Mucosa of descending colon (tissue), 3 donors: ENCODE data around the gene NR1I2. TPM values are rescaled to one million over a fixed set of nuclear protein-coding genes. Genes with fewer than 3 reads are reported as not detected.

Experiments used
- ATAC-seq: fragments of 200-7000 bp; cut with Tn5 transposase; one replicate; pipeline ENCODE4 v1.9.1; 2020; ENCODE audit warnings: mild to moderate bottlenecking, moderate library complexity
- DNase-seq, 3 donors: peaks; one replicate each; pipeline ENCODE4 v3.0.0-alpha.2; 2020
- H3K36me3 ChIP-seq: fragments of 200-600 bp; one replicate; pipeline ENCODE4 v1.8.0; 2021; ENCODE audit warnings: low read depth, mild to moderate bottlenecking
- H3K4me1 ChIP-seq: fragments of 200-600 bp; one replicate; pipeline ENCODE4 v1.8.0; 2021; ENCODE audit warnings: low read depth, mild to moderate bottlenecking
- H3K4me3 ChIP-seq: fragments of 200-600 bp; one replicate; pipeline ENCODE4 v1.8.0; 2021; ENCODE audit warnings: mild to moderate bottlenecking
- H3K9me3 ChIP-seq: fragments of 200-600 bp; one replicate; pipeline ENCODE4 v1.8.0; 2021; ENCODE audit warnings: mild to moderate bottlenecking
- CTCF ChIP-seq: fragments of 200-600 bp; IDR thresholded peaks from one replicate; pipeline ENCODE4 v1.8.0; 2022; ENCODE audit warnings: antibody characterized with exemption, mild to moderate bottlenecking
- intact Hi-C, 2 donors: fragments of 100-400 bp; cut with DNase I in 1 of 2; cut with micrococcal nuclease in 1 of 2; formaldehyde crosslinking; loops; one replicate each; pipeline versions ENCODE4 v1.11.0 to v1.11.1; 2022; cut with DNase I, micrococcal nuclease
- total RNA-seq, 3 donors: library from RNA; stranded (reverse); fragmentation: NEBNext Ultra II Directional in 2 of 3; extraction: Animal tissue kit (Norgen Biotek cat#: 25700) in 2 of 3; gene quantifications; one replicate each; pipeline versions ENCODE4 v1.2.1 to v1.2.4, GENCODE V29; 2021 to 2023
- donor health status: DM: no; HTN: no; CAD: no; lungs with moderate emphysema.
- donor health status: DM: no; HTN: no; CAD: no.
- donor health status: DM: no; HTN: yes; CAD: no.

The NR1I2 gene
- total RNA-seq, 3 donors from 2014 or later: 62.9 to 141 (median 79.1) TPM

GRCh38 chr3:119745942-119746341 is 36.0 kb upstream of the NR1I2 start:
- intact Hi-C loops: no loop called here
- no peaks in the 10 kb centered on the region for H3K9me3 ChIP-seq

GRCh38 chr3:119746423-119746822 is 35.5 kb upstream of the NR1I2 start:
- no peaks in the 10 kb centered on the region for H3K36me3 ChIP-seq

More at GRCh38 chr3:119745942-119746341, 36.0 kb upstream of the NR1I2 start:
- H3K4me3 ChIP-seq: no peak overlapping the region
- TF ChIP-seq CTCF: no peak
- DNase-seq: no peak
- ATAC-seq: no peak
- no peaks in the 10 kb centered on the region for H3K4me1 ChIP-seq
- H3K36me3 ChIP-seq: no peaks in the 10 kb centered on the region

GRCh38 chr3:119747357-119747756 is 34.5 kb upstream of the NR1I2 start:
- no peak for ATAC-seq
- DNase-seq: no peak
- TF ChIP-seq CTCF: no peak
- Histone ChIP-seq H3K36me3 (no peaks in the 10 kb centered on the region), H3K9me3 (no peaks in the 10 kb centered on the region), H3K4me1 (no peaks in the 10 kb centered on the region), H3K4me3 (no peak overlapping the region)
- intact Hi-C loops: no loop called here

More at GRCh38 chr3:119746423-119746822, 35.5 kb upstream of the NR1I2 start:
- intact Hi-C loops: no loop called here
- ATAC-seq: no peak
- Histone ChIP-seq H3K4me3 (no peak overlapping the region), H3K4me1 (no peaks in the 10 kb centered on the region), H3K9me3 (no peaks in the 10 kb centered on the region)
- no peak for TF ChIP-seq CTCF
- DNase-seq: no peak

- DNase-seq: no peak
- no peaks in the 10 kb centered on the region for H3K36me3 ChIP-seq
- TF ChIP-seq CTCF: no peak
- no peaks in the 10 kb centered on the region for H3K9me3 ChIP-seq
- H3K4me1 ChIP-seq: no peaks in the 10 kb centered on the region
- H3K4me3 ChIP-seq: no peak overlapping the region
- intact Hi-C loops: no loop called here
- ATAC-seq: no peak
Observed at GRCh38 chr3:119748991-119749390, 32.9 kb upstream of the NR1I2 start.

GRCh38 chr3:119751423-119751822 is 30.5 kb upstream of the NR1I2 start:
- ATAC-seq: no peak
- no peaks in the 10 kb centered on the region for H3K9me3 ChIP-seq
- intact Hi-C loops: no loop called here
- H3K36me3 ChIP-seq: no peaks in the 10 kb centered on the region
- H3K4me1 ChIP-seq: no peaks in the 10 kb centered on the region
- H3K4me3 ChIP-seq: no peak overlapping the region
- no peak for TF ChIP-seq CTCF
- no peak for DNase-seq

- H3K36me3 ChIP-seq: no peaks in the 10 kb centered on the region
- no peak overlapping the region for H3K4me3 ChIP-seq
- DNase-seq: no peak
- H3K9me3 ChIP-seq: no peaks in the 10 kb centered on the region
- intact Hi-C loops: no loop called here
- no peak for ATAC-seq
- no peak for TF ChIP-seq CTCF
- no peaks in the 10 kb centered on the region for H3K4me1 ChIP-seq
Observed at GRCh38 chr3:119759962-119760361, 21.9 kb upstream of the NR1I2 start.
